SK-N-SH treated with all-trans-retinoic acid at 6 μM for 48 hours (cell line): ENCODE data around the gene MYB.

Source experiments
- ARNTL ChIP-seq: fragments of 450-650 bp; formaldehyde crosslinking; IDR thresholded peaks from 2 replicates; pipeline ENCODE4 v1.5.0; 2020; ENCODE audit warnings: low read depth, mild to moderate bottlenecking, moderate library complexity, borderline replicate concordance
- PATZ1 ChIP-seq: fragments of 250-450 bp; sonication (Bioruptor Pico); IDR thresholded peaks from 2 replicates; pipeline ENCODE4 v1.8.0; 2020; ENCODE audit warnings: mild to moderate bottlenecking, moderate library complexity, borderline replicate concordance
- PPARA ChIP-seq: fragments of 250-450 bp; sonication (Bioruptor Pico); IDR thresholded peaks from 2 replicates; pipeline ENCODE4 v1.5.0; 2020; ENCODE audit warnings: mild to moderate bottlenecking, borderline replicate concordance
- TCF4 ChIP-seq: fragments of 250-450 bp; sonication (Bioruptor Pico); IDR thresholded peaks from 2 replicates; pipeline ENCODE4 v1.8.0; 2021; ENCODE audit warnings: mild to moderate bottlenecking, moderate library complexity, borderline replicate concordance
- ZFP30 ChIP-seq: fragments of 450-650 bp; formaldehyde crosslinking; IDR thresholded peaks from 2 replicates; pipeline ENCODE4 v1.5.0; 2022; ENCODE audit warnings: mild to moderate bottlenecking, moderate library complexity
- ZNF70 ChIP-seq: fragments of 450-650 bp; formaldehyde crosslinking; IDR thresholded peaks from 2 replicates; pipeline ENCODE4 v1.5.0; 2020; ENCODE audit warnings: mild to moderate bottlenecking, moderate library complexity

- TF ChIP-seq PATZ1 (CRISPR knock-in tag) (no peak), PPARA (CRISPR knock-in tag) (no peak), ZFP30 (CRISPR knock-in tag) (no peak), TCF4 (CRISPR knock-in tag) (no peak), ZNF70 (CRISPR knock-in tag) (no peak), ARNTL (no peak)
Measured at GRCh38 chr6:135161411-135162395, 19.4 kb upstream of the MYB start.
